COLO668 (cell line): Measurements from ENCODE around the gene MRPL52.
"Not testable (repeated sequence)": the region's sequence is repeated elsewhere in the genome, so short reads cannot be mapped to it uniquely, and the experiment has no call there.

Experiments used
- DNase-seq: peaks from one replicate; lab custom pipeline; 2025; ENCODE audit not compliant: unreplicated experiment; lab: John Stamatoyannopoulos, UW

Gene MRPL52

GRCh38 chr14:22852940-22853767, 23.5 kb downstream of the MRPL52 start:
- peak; percentile 71 for DNase-seq

- not testable (repeated sequence) for DNase-seq
These were observed 24.6 kb downstream of the MRPL52 start for GRCh38 chr14:22854296-22854695.

GRCh38 chr14:22854963-22855724, 25.5 kb downstream of the MRPL52 start:
- DNase-seq: no peak

- no peak for DNase-seq
These were observed 26.7 kb downstream of the MRPL52 start for GRCh38 chr14:22856428-22856827.

- DNase-seq: not testable (repeated sequence)
These were observed 30.7 kb downstream of the MRPL52 start for GRCh38 chr14:22860377-22860776.

GRCh38 chr14:22861651-22862050, 32.0 kb downstream of the MRPL52 start:
- no peak for DNase-seq

GRCh38 chr14:22864979-22865378, 35.3 kb downstream of the MRPL52 start:
- DNase-seq: no peak

- DNase-seq: no peak
These were observed 36.0 kb downstream of the MRPL52 start for GRCh38 chr14:22865424-22866405.

- DNase-seq: no peak
These were observed 37.2 kb downstream of the MRPL52 start for GRCh38 chr14:22866874-22867273.

- DNase-seq: no peak
These were observed 41.1 kb downstream of the MRPL52 start for GRCh38 chr14:22870811-22871223.

GRCh38 chr14:22871224-22872032, 41.7 kb downstream of the MRPL52 start, which contains the start of gene LRP10:
TSS of gene LRP10 (plus strand) at chr14:22871740. CDS start at chr14:22872304, 564 bp downstream.
- peak; percentile 94 for DNase-seq

GRCh38 chr14:22872033-22872832, 42.5 kb downstream of the MRPL52 start:
- DNase-seq: peak; percentile 82

- DNase-seq: no peak
These were observed 43.3 kb downstream of the MRPL52 start for GRCh38 chr14:22872833-22873520.

- DNase-seq: no peak
These were observed 45.5 kb downstream of the MRPL52 start for GRCh38 chr14:22875003-22875747.

GRCh38 chr14:22875748-22876319, 46.1 kb downstream of the MRPL52 start:
- DNase-seq: no peak

- no peak for DNase-seq
These were observed 47.4 kb downstream of the MRPL52 start for GRCh38 chr14:22877000-22877501.
